ENCODE measurements around the gene TBPL1.

The TBPL1 gene

GRCh38 chr6:133951227-133951626 lies 1.8 kb upstream of the TBPL1 start:
- DNase-seq (ENCODE audit: insufficient read length, low spot score), result no peak
- TF ChIP-seq TAF1 (IDR thresholded peaks at IDR 0.05; ENCODE audit: low read depth, low read length) (no peak), POLR2AphosphoS5 (IDR thresholded peaks at IDR 0.05; ENCODE audit: low read depth, low read length) (no peak), SPI1 (IDR thresholded peaks at IDR 0.05; ENCODE audit: low read depth, low read length) (no peak), PAX5 (IDR thresholded peaks at IDR 0.05; ENCODE audit: insufficient read depth, low read length, severe bottlenecking) (no peak), POLR2A (IDR thresholded peaks at IDR 0.05; ENCODE audit: low read depth, low read length) (no peak), POU2F2 (IDR thresholded peaks at IDR 0.05; ENCODE audit: low read depth, low read length) (no peak)
- FAIRE-seq, result no peak

- peak; percentile 78 for FAIRE-seq
- DNase-seq (ENCODE audit: insufficient read length, low spot score), result peak; percentile 39
- TF ChIP-seq SPI1 (IDR thresholded peaks at IDR 0.05; ENCODE audit: low read depth, low read length) (0 out of 2 replicates have a peak, but pooled peaks have one; percentile 36), POLR2A (IDR thresholded peaks at IDR 0.05; ENCODE audit: low read depth, low read length) (peak; percentile 54; the same call in 1 of the 2 replicates), POLR2AphosphoS5 (IDR thresholded peaks at IDR 0.05; ENCODE audit: low read depth, low read length) (0 out of 2 replicates have a peak, but pooled peaks have one; percentile 37), POU2F2 (IDR thresholded peaks at IDR 0.05; ENCODE audit: low read depth, low read length) (no peak; the same call in 1 of the 2 replicates)
Measured at GRCh38 chr6:133951881-133952814, 876 bp upstream of the TBPL1 start.

GRCh38 chr6:133953634-133954415 lies 801 bp downstream of the TBPL1 start:
- no peak for FAIRE-seq
- no peak for DNase-seq (ENCODE audit: insufficient read length, low spot score)

GRCh38 chr6:133954657-133955576 lies 1.9 kb downstream of the TBPL1 start:
- DNase-seq (ENCODE audit: insufficient read length, low spot score), result no peak
- FAIRE-seq, result no peak
- no peak for TF ChIP-seq POLR2A (IDR thresholded peaks at IDR 0.05; ENCODE audit: low read depth, low read length)
- TF ChIP-seq SPI1 (IDR thresholded peaks at IDR 0.05; ENCODE audit: low read depth, low read length), result no peak
- no peak for TF ChIP-seq POU2F2 (IDR thresholded peaks at IDR 0.05; ENCODE audit: low read depth, low read length)
- TF ChIP-seq PAX5 (IDR thresholded peaks at IDR 0.05; ENCODE audit: insufficient read depth, low read length, severe bottlenecking), result no peak
- no peak for TF ChIP-seq POLR2AphosphoS5 (IDR thresholded peaks at IDR 0.05; ENCODE audit: low read depth, low read length)
- no peak for TF ChIP-seq TAF1 (IDR thresholded peaks at IDR 0.05; ENCODE audit: low read depth, low read length)

More at GRCh38 chr6:133953634-133954415, 801 bp downstream of the TBPL1 start:
- TF ChIP-seq POU2F2 (IDR thresholded peaks at IDR 0.05; ENCODE audit: low read depth, low read length) (no peak), PAX5 (IDR thresholded peaks at IDR 0.05; ENCODE audit: insufficient read depth, low read length, severe bottlenecking) (no peak), POLR2A (IDR thresholded peaks at IDR 0.05; ENCODE audit: low read depth, low read length) (no peak), POLR2AphosphoS5 (IDR thresholded peaks at IDR 0.05; ENCODE audit: low read depth, low read length) (no peak), SPI1 (IDR thresholded peaks at IDR 0.05; ENCODE audit: low read depth, low read length) (no peak)

GRCh38 chr6:133955582-133956415 lies 2.8 kb downstream of the TBPL1 start:
- DNase-seq (ENCODE audit: insufficient read length, low spot score) (no peak), FAIRE-seq (no peak)
- TF ChIP-seq POLR2A (IDR thresholded peaks at IDR 0.05; ENCODE audit: low read depth, low read length) (no peak), POLR2AphosphoS5 (IDR thresholded peaks at IDR 0.05; ENCODE audit: low read depth, low read length) (no peak), PAX5 (IDR thresholded peaks at IDR 0.05; ENCODE audit: insufficient read depth, low read length, severe bottlenecking) (no peak)

GRCh38 chr6:133956416-133957049 lies 3.5 kb downstream of the TBPL1 start:
- TF ChIP-seq POLR2AphosphoS5 (IDR thresholded peaks at IDR 0.05; ENCODE audit: low read depth, low read length), result no peak
- no peak for TF ChIP-seq SPI1 (IDR thresholded peaks at IDR 0.05; ENCODE audit: low read depth, low read length)
- no peak for TF ChIP-seq POU2F2 (IDR thresholded peaks at IDR 0.05; ENCODE audit: low read depth, low read length)
- no peak for TF ChIP-seq PAX5 (IDR thresholded peaks at IDR 0.05; ENCODE audit: insufficient read depth, low read length, severe bottlenecking)
- no peak for TF ChIP-seq TAF1 (IDR thresholded peaks at IDR 0.05; ENCODE audit: low read depth, low read length)
- TF ChIP-seq POLR2A (IDR thresholded peaks at IDR 0.05; ENCODE audit: low read depth, low read length), result no peak
- FAIRE-seq, result no peak
- DNase-seq (ENCODE audit: insufficient read length, low spot score), result no peak

GRCh38 chr6:133957227-133957626 lies 4.2 kb downstream of the TBPL1 start:
- DNase-seq (ENCODE audit: insufficient read length, low spot score) (no peak), FAIRE-seq (no peak)
- TF ChIP-seq PAX5 (IDR thresholded peaks at IDR 0.05; ENCODE audit: insufficient read depth, low read length, severe bottlenecking) (no peak), POLR2AphosphoS5 (IDR thresholded peaks at IDR 0.05; ENCODE audit: low read depth, low read length) (no peak), POU2F2 (IDR thresholded peaks at IDR 0.05; ENCODE audit: low read depth, low read length) (no peak), SPI1 (IDR thresholded peaks at IDR 0.05; ENCODE audit: low read depth, low read length) (no peak), POLR2A (IDR thresholded peaks at IDR 0.05; ENCODE audit: low read depth, low read length) (no peak), TAF1 (IDR thresholded peaks at IDR 0.05; ENCODE audit: low read depth, low read length) (no peak)

Data from GM12891 (cell line).